Right renal pelvis (tissue), 4 donors: Measurements from ENCODE around the gene CEACAM20. TPM values are rescaled to one million over a fixed set of nuclear protein-coding genes. Genes with fewer than 3 reads are reported as not detected.
"Not testable (repeated sequence)": the region's sequence is repeated elsewhere in the genome, so short reads cannot be mapped to it uniquely, and the experiment has no call there.

ENCODE experiments used
- DNase-seq, 4 donors: peaks; one replicate each; pipeline ENCODE4 v3.0.0-alpha.2; 2013; ENCODE audit warnings: low read depth in 4 of 4, low spot score in 3 of 4, missing footprints in 1 of 4
- polyA plus RNA-seq, 4 donors: library from polyadenylated mRNA; unstranded; fragments of 120-200 nt; gene quantifications; one replicate each; pipeline ENCODE4 v1.2.1, GENCODE V29; 2013; ENCODE audit not compliant: insufficient read length in 4 of 4

CEACAM20 gene
- polyA plus RNA-seq = not detected

DNA sequence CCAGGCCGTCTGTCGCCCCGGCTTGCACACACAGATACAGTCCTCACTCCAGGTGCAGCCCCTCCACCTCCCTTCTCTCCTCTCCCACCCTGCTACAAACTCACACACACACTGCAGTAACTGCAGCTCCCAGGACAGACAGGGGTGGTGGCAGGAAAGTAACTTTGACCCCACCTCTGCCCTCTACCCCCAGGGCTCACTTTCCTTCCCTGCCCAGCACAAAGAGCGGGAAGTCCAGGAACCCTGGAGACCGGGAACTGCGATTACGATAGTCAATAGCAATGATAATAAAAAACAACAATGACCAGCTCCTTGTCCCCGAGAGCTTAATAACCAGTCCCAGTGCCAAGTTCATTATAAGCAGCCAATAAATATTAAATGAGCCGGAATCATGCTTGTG lies at the start of gene CEACAM20:
TSS of gene CEACAM20 (minus strand) at position 140 of the 400 bp plus-strand sequence. CDS start 166 bp downstream, outside the sequence.
- DNase-seq = no peak

DNA sequence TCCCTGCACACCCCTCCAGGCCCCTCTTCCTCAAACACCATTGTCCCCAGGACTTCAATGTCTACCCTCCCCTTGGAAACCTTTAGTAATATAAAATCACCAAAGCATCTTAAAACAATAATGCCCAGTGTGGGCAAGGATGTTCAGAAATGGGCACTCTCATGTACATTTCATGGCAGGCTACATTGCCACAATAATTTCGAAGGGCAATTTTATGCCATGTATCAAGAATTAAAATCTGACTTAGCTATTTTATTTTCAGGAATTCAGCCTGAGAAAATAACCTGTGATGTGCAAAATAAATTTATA lies 48.0 kb upstream of the CEACAM20 start:
- no peak for DNase-seq

- DNase-seq = no peak
Measured at GRCh38 chr19:44576843-44577565, 47.5 kb upstream of the CEACAM20 start.

GRCh38 chr19:44575116-44575700 lies 45.7 kb upstream of the CEACAM20 start:
- no peak for DNase-seq

DNA sequence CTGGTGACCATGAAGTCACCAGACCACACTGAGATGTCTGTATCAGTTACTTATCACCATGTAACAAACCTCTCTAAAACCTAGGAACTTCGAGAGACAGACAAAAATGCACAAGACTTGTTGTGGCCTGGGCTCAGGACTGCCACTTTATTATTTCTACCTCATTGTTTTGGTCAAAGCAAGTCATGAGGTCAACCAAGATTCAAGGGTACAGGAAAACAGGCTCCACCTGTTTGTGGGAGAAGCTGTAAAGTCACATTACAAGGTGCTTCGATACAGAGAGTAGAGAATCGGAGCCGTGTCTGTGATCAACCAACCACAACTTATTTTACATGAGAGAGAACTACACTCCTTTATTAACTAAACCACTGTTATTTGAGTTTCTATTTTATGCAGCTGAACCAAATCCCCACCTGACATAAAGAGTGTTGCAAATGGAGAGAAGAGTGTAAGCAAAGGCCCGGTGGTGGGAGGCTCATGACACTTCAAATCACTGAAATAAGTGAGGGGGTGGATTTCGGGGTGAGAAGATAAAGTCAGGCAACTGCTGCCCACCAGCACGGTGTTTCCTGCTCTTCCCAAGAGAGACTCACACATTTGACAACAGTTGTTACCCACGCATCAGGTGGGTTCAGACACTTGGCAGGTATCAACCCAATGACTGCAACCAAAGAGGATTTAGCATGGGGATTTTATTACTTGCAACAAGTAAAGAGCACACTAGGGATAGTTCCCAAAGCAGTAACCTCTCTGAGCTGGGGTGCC lies 44.9 kb upstream of the CEACAM20 start:
- no peak for DNase-seq

DNA sequence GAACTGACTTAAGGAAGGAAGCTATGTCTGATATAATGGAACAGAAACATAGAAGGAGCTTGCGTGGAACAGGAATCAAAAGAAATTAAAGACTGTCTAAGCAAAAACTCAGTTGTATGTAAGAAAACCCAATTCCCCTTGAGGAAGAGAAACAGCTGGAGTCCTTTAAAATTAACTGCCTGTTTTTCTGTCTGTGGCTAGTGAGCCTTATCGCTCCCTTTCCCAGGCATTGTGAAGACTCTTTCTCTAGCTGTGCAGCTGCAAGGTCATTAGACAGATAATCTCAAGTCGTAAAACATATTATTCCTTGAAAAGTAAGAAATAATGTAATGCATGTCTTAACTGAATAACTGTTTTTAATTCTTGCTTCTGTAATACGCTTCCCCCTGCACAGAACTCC lies 44.2 kb upstream of the CEACAM20 start:
- DNase-seq = peak in 3 of 4 donors; percentile 43 to 53 (median 47)

DNA sequence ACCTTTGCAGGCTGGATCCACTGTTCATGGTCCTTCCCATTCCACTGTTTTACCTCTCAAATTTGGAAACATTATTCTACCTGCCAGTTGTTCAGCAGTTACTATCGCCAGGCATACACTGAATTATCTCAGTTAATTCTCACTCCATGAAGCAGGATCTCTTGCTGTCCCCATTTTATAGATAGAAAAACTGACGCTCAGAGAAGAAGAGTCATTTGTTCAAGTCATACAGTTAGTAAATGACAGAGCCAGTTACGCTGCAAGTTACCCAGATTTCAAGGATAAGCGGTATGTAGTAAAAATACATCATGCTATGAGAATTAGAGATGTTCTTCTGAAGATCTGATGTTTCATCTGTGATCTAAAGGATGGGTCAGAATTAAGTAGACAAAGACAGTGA lies 43.7 kb upstream of the CEACAM20 start:
- DNase-seq = no peak

DNA sequence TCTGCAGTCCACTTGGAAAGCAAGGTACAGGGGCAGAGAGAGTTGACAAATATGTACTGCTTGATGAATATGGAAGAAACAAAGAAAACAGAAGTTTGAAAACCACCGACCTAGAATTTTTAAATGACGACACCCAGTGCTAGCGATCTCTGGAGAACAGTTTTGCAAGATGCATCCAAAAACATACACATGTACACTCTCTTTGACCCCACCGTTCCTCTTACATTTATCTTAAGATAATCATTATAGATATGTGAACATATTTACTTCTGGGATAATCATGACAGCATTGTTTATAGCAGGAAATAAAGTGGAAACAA lies 43.1 kb upstream of the CEACAM20 start:
- DNase-seq = no peak

DNA sequence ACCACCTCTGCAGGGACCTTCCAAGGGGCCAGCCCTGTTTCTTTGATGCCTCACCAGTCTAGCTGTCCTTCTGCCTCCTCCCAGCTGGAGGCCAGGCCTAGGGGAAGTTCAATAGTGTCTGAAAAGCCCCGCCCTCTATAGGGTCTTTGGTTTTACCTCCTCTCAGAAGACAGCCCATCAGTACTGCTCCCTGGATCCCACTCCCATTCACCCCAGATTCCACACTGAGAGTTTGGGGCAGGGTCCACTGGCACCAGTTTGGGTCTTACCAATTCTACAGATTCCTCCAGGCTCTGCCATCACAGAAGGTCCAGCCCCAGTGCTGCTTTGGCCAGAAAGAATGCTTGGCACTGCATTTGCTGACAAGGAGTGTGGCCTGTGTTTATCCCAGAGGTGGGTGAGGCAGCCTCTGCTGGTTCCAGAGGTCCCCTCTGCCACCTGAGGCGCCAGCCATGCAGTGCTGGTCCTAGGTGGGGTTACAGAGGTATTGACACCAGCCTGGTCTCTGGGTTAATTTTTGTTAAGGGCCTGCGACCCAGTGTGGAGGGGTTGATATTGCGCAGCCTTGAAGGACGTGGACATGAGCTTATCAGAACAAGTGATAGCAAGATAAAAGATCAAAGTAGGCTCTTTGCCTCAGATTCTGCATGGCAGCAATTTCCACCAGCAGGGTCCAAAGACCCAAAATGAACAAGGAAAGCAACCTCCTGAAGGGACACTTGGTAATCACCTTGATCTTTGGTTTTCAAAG lies 42.5 kb upstream of the CEACAM20 start:
- DNase-seq = no peak

- DNase-seq = peak; percentile 78 to 83 (median 80)
Measured at GRCh38 chr19:44570984-44571684, 41.7 kb upstream of the CEACAM20 start.

GRCh38 chr19:44570603-44570983 lies 41.1 kb upstream of the CEACAM20 start:
- no peak for DNase-seq

- no peak for DNase-seq
Measured at GRCh38 chr19:44567745-44568144, 38.3 kb upstream of the CEACAM20 start.

GRCh38 chr19:44566984-44567383 lies 37.5 kb upstream of the CEACAM20 start:
- no peak for DNase-seq

DNA sequence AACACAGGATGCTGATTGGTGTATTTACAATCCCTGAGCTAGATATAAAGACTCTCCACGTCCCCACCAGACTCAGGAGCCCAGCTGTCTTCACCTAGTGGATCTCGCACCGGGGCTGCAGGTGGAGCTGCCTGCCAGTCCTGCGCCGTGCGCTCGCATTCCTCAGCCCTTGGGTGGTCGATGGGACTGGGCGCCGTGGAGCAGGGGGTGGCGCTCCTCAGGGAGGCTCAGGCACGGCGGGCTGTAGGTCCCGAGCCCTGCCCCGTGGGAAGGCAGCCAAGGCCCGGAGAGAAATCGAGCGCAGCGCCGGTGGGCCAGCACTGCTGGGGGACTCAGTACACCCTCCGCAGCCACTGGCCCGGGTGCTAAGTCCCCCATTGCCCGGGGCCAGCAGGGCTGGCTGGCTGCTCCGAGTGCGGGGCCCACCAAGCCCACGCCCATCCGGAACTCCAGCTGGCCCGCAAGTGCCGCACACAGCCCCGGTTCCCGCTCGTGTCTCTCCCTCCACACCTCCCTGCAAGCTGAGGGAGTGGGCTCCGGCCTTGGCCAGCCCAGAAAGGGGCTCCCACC lies 33.7 kb upstream of the CEACAM20 start:
- not testable (repeated sequence) for DNase-seq

DNA sequence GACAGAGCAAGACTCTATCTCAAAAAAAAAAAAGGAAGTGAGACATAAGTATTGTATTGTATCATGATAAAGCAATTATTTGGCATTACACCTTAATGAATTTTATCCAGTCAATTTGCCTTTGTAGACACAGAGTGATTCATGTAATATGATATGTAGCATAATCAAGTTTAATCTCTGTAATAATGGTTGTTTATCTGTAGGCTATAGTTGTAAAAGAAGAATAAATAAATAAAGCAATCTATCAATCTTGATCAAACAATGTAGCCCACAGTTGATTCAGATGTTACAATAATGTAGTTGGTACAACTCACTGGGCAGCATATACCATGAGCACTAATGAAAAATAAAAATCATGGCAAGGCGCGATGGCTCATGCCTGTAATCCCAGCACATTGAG lies 28.5 kb upstream of the CEACAM20 start:
- DNase-seq = no peak

DNA sequence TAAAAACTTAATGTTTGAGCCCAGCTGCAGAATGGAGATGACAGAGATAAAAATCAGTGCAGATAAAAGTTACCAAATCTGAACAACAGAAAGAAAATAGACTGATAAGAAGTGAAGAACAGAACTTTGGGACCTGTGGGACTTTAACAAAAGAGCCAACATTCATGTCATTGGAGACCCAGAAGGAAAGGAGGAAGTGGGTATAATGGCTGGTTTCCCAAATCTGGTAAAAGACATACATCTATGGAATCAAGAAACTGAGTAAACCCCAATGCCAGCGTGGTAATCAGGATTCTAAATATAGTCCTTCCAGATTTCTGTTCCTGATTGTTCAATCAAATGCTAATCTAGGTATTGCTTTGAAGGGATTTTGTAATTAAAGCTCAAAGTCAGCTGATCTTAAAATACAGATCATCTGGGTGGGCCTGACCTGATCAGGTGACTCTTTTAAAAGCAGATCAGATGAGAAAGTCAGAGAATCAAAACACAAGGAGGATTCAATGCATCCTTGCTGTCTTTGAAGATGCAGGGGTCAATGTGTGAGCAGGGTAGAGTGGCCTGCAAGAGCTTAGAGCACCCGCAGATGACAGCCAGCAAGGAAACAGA lies 25.3 kb upstream of the CEACAM20 start:
- DNase-seq = no peak

GRCh38 chr19:44553478-44554171 lies 24.1 kb upstream of the CEACAM20 start:
- no peak for DNase-seq

DNA sequence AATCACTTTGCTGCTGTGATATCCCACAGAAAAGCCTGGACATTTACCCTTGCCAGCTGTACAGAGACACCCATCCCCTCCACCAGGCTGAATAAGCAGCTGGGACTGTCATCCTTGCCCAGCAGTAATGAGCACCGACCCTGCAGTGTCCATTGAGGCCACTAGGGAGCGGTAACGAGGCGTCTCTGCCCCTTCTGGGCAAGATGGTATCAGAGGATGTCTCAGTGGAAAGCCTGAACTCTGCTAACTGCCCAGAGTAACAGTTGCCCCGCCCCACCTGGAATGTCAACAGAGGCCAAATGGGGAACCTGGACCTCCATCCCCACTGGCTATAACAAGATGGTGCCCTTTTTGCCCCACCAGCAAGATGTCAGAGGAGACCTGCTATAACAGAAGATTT lies 22.8 kb upstream of the CEACAM20 start:
- no peak for DNase-seq

DNA sequence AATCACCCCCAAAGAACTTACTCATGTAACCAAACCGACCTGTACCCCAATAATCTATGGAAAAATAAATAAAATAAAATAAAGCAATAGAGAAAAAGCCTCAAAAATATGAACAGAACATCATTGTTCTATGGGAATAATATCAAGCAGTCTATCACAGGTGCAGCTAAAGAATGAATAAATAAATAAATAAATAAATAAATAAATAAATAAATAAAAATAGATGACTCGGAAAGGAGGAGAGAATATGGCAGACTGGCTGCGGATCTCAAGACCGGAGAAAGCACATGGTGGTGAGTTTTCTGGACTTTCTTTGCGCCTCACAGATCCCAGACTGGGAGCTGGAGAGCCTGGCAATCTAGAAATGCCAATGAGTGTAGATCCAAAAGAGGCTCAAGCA lies 22.4 kb upstream of the CEACAM20 start:
- no peak for DNase-seq
